SK-N-SH (cell line): ENCODE data around the gene CCT6A. TPM values are rescaled to one million over a fixed set of nuclear protein-coding genes. Genes with fewer than 3 reads are reported as not detected.

Experiments
- CHD2 ChIP-seq: fragments of 150-350 bp; IDR thresholded peaks from 2 replicates; pipeline ENCODE4 v1.6.1; 2018; ENCODE audit warnings: low read length; ENCODE audit not compliant: partially characterized antibody
- CTCF ChIP-seq: fragments of 200-600 bp; sonication (generic); IDR thresholded peaks from 2 replicates; pipeline ENCODE4 v1.6.1; 2017; ENCODE audit warnings: antibody characterized with exemption, mild to moderate bottlenecking, moderate library complexity
- EP300 ChIP-seq, 2 experiments: IDR thresholded peaks; 2 replicates each; pipeline versions ENCODE4 v1.4.0 to v1.6.1; 2012; ENCODE audit warnings: borderline replicate concordance in 1 of 2, low read depth in 1 of 2, low read length in 1 of 2
- FOSL2 ChIP-seq: IDR thresholded peaks from 2 replicates; pipeline ENCODE4 v1.4.0; 2012; ENCODE audit warnings: low read depth, mild to moderate bottlenecking, moderate library complexity, borderline replicate concordance
- FOXJ3 ChIP-seq: sonication (generic); formaldehyde crosslinking; IDR thresholded peaks from 2 replicates; pipeline ENCODE4 v1.5.1; 2020; ENCODE audit warnings: mild to moderate bottlenecking, missing genetic modification reagents
- FOXM1 ChIP-seq: IDR thresholded peaks from 2 replicates; pipeline ENCODE4 v1.4.0; 2012; ENCODE audit warnings: low read depth, mild to moderate bottlenecking
- GABPA ChIP-seq: IDR thresholded peaks from 2 replicates; pipeline ENCODE4 v1.4.0; 2012; ENCODE audit warnings: low read depth, mild to moderate bottlenecking
- GATA2 ChIP-seq: sonication (generic); formaldehyde crosslinking; IDR thresholded peaks from 2 replicates; pipeline ENCODE4 v1.5.0; 2020; ENCODE audit warnings: mild to moderate bottlenecking, missing genetic modification reagents
- MAX ChIP-seq: IDR thresholded peaks from 2 replicates; pipeline ENCODE4 v1.4.0; 2012; ENCODE audit warnings: low read depth
- MXI1 ChIP-seq: IDR thresholded peaks from 2 replicates; pipeline ENCODE4 v1.6.1; 2012; ENCODE audit warnings: mild to moderate bottlenecking, low read depth, low read length, improper control_type of control experiment
- NFIC ChIP-seq: IDR thresholded peaks from 2 replicates; pipeline ENCODE4 v1.4.0; 2012; ENCODE audit warnings: borderline replicate concordance
- POLR2AphosphoS5 ChIP-seq: IDR thresholded peaks from 2 replicates; pipeline ENCODE4 v1.6.1; 2012; ENCODE audit warnings: low read depth, low read length
- RAD21 ChIP-seq: IDR thresholded peaks from 2 replicates; pipeline ENCODE4 v1.6.1; 2012; ENCODE audit warnings: mild to moderate bottlenecking, low read length
- SIN3A ChIP-seq: IDR thresholded peaks from 2 replicates; pipeline ENCODE4 v1.6.1; 2012; ENCODE audit warnings: low read depth, mild to moderate bottlenecking, low read length, moderate library complexity, borderline replicate concordance
- TCF12 ChIP-seq: IDR thresholded peaks from 2 replicates; pipeline ENCODE4 v1.4.0; 2012
- TEAD4 ChIP-seq: IDR thresholded peaks from 2 replicates; pipeline ENCODE4 v1.4.0; 2012; ENCODE audit warnings: mild to moderate bottlenecking, borderline replicate concordance; ENCODE audit not compliant: insufficient read depth
- polyA plus RNA-seq, 3 experiments: library from polyadenylated mRNA; depleted of rRNA; stranded (reverse); fragments of >200 nt; gene quantifications; 2 replicates each; pipeline ENCODE4 v1.2.3, GENCODE V29; 2012
- TF ChIP-seq, protein P1 (sequence below): IDR thresholded peaks from 2 replicates; pipeline ENCODE4 v1.4.0; 2012; ENCODE audit warnings: low read depth, borderline replicate concordance
- TF ChIP-seq, protein P2 (sequence below): fragments of 150-350 bp; IDR thresholded peaks from 2 replicates; pipeline ENCODE4 v1.6.1; 2016; ENCODE audit warnings: mild to moderate bottlenecking, low read depth, low read length
- TF ChIP-seq, protein P3 (sequence below): IDR thresholded peaks from 2 replicates; pipeline ENCODE4 v1.6.1; 2012; ENCODE audit warnings: mild to moderate bottlenecking, low read depth, low read length, moderate library complexity

The CCT6A gene
- polyA plus RNA-seq, 1 of the 3 experiments (the other 2 are of a cell fraction), result 221 TPM

DNA sequence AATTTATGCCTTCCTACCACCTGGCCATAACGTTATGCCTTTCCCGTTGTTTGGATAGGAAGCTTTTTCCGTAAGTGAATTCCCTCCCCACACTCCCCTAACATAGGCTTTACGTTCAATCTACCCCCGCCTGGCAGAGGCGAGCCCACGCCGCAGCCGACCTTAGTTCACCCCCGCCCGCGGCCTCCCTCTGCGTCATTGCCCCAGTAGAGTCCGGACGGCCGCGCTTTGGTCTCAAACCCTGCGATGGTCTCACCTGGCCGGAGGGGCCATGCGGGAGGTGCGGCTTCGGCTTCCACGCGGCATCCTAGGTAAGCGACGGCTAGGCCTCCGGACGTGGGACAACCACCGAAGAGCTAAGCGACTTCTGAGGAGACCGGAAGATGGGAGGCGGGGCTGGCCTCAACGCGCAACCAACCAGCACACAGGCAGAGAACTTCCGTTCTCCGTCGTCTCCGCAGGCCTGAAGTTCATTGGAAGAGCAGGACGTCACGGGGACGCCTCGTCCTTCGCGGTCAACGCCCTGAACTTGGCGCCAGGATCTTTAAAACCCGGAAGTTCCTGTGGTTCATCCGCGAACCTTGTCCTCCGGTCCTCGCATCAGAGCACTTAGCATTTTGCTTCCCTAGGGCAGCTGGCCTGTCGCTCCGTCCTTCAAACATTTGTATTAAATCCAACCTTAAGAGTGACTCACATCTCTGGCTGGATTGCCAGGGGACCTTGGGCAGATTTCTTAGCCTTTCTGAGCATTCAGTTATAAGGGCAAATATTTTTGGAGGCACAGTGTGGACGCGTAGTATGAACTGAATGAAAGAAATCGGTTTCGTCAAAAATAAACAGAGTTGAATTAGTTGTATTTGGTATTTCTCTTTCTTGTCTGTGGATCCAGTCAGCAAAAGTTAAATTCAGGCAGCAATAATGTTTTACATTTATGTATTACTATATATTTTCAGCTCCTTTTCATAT lies 54.8 kb downstream of the CCT6A start, which contains the start of gene CHCHD2 (continued):
- TF ChIP-seq RAD21 (no peak), FOSL2 (no peak), POLR2AphosphoS5 (peak; percentile 88), CTCF (no peak), SIN3A (peak; percentile 86), FOXM1 (no peak), GATA2 (no peak), TEAD4 (no peak), MXI1 (peak; percentile 94), EP300 (IDR thresholded peaks at IDR 0.05; ENCODE audit: borderline replicate concordance in 1 of 2, low read depth in 1 of 2, low read length in 1 of 2) (no peak), NFIC (peak; percentile 43; the same call in 1 of the 2 replicates), GABPA (peak; percentile 92), MAX (peak; percentile 61), CHD2 (no peak), FOXJ3 (CRISPR knock-in tag) (0 out of 2 replicates have a peak, but pooled peaks have one; percentile 34), TCF12 (peak; percentile 22; the same call in 1 of the 2 replicates)
- TF ChIP-seq, protein P1, sequence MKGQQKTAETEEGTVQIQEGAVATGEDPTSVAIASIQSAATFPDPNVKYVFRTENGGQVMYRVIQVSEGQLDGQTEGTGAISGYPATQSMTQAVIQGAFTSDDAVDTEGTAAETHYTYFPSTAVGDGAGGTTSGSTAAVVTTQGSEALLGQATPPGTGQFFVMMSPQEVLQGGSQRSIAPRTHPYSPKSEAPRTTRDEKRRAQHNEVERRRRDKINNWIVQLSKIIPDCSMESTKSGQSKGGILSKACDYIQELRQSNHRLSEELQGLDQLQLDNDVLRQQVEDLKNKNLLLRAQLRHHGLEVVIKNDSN, result peak; percentile 79
- TF ChIP-seq, protein P2, sequence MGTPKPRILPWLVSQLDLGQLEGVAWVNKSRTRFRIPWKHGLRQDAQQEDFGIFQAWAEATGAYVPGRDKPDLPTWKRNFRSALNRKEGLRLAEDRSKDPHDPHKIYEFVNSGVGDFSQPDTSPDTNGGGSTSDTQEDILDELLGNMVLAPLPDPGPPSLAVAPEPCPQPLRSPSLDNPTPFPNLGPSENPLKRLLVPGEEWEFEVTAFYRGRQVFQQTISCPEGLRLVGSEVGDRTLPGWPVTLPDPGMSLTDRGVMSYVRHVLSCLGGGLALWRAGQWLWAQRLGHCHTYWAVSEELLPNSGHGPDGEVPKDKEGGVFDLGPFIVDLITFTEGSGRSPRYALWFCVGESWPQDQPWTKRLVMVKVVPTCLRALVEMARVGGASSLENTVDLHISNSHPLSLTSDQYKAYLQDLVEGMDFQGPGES, result no peak; the same call in none of the 2 replicates
- TF ChIP-seq, protein P3, sequence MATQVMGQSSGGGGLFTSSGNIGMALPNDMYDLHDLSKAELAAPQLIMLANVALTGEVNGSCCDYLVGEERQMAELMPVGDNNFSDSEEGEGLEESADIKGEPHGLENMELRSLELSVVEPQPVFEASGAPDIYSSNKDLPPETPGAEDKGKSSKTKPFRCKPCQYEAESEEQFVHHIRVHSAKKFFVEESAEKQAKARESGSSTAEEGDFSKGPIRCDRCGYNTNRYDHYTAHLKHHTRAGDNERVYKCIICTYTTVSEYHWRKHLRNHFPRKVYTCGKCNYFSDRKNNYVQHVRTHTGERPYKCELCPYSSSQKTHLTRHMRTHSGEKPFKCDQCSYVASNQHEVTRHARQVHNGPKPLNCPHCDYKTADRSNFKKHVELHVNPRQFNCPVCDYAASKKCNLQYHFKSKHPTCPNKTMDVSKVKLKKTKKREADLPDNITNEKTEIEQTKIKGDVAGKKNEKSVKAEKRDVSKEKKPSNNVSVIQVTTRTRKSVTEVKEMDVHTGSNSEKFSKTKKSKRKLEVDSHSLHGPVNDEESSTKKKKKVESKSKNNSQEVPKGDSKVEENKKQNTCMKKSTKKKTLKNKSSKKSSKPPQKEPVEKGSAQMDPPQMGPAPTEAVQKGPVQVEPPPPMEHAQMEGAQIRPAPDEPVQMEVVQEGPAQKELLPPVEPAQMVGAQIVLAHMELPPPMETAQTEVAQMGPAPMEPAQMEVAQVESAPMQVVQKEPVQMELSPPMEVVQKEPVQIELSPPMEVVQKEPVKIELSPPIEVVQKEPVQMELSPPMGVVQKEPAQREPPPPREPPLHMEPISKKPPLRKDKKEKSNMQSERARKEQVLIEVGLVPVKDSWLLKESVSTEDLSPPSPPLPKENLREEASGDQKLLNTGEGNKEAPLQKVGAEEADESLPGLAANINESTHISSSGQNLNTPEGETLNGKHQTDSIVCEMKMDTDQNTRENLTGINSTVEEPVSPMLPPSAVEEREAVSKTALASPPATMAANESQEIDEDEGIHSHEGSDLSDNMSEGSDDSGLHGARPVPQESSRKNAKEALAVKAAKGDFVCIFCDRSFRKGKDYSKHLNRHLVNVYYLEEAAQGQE, result no peak
